HEK293 (cell line): ENCODE results near the gene COL5A1.

ENCODE experiments used
- KLF1 ChIP-seq: fragments of 450-650 bp; formaldehyde crosslinking; IDR thresholded peaks from 2 replicates; pipeline ENCODE4 v1.5.1; 2016; ENCODE audit warnings: missing biosample characterization, missing genetic modification characterization
- TF ChIP-seq, protein P1 (sequence below): fragments of 450-650 bp; formaldehyde crosslinking; IDR thresholded peaks from 2 replicates; pipeline ENCODE4 v1.5.1; 2016; ENCODE audit warnings: missing biosample characterization, missing genetic modification characterization

DNA sequence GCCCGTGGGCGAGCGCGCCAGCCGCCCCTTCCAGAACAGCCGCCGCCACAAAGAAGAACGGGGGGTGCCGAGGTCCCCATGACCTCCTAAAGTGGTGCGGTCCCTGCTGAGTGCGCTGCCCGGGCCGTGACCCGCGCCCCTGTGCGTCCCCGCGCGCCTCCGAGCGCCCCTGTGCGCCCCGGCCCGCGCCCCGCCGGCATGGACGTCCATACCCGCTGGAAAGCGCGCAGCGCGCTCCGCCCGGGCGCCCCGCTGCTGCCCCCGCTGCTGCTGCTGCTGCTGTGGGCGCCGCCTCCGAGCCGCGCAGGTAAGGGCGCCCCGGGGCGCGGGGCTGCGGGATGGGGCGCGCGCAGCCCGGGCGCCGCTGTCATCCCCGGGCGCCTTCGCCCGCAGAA lies 384 bp downstream of the COL5A1 start:
- TF ChIP-seq, protein P1, sequence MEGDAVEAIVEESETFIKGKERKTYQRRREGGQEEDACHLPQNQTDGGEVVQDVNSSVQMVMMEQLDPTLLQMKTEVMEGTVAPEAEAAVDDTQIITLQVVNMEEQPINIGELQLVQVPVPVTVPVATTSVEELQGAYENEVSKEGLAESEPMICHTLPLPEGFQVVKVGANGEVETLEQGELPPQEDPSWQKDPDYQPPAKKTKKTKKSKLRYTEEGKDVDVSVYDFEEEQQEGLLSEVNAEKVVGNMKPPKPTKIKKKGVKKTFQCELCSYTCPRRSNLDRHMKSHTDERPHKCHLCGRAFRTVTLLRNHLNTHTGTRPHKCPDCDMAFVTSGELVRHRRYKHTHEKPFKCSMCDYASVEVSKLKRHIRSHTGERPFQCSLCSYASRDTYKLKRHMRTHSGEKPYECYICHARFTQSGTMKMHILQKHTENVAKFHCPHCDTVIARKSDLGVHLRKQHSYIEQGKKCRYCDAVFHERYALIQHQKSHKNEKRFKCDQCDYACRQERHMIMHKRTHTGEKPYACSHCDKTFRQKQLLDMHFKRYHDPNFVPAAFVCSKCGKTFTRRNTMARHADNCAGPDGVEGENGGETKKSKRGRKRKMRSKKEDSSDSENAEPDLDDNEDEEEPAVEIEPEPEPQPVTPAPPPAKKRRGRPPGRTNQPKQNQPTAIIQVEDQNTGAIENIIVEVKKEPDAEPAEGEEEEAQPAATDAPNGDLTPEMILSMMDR (tag by site-specific recombination): no peak
- TF ChIP-seq KLF1 (tag by site-specific recombination): no peak
